WI38 (cell line): ENCODE measurements around the gene PRPS2.

Source experiments
- H3K4me3 ChIP-seq: 2 replicates; pipeline ENCODE4 v1.5.1; 2011; ENCODE audit warnings: low read depth, mild to moderate bottlenecking, control low read depth, low read length
- CTCF ChIP-seq: IDR thresholded peaks from 2 replicates; pipeline ENCODE4 v1.5.1; 2012; ENCODE audit warnings: low read depth, mild to moderate bottlenecking, control low read depth, low read length

Gene PRPS2

GRCh38 chrX:12867685-12868084 lies 76.5 kb downstream of the PRPS2 start:
- no peak for TF ChIP-seq CTCF
- no peak overlapping the region for H3K4me3 ChIP-seq

- no peak for TF ChIP-seq CTCF
- no peak overlapping the region for H3K4me3 ChIP-seq
Measured at GRCh38 chrX:12868747-12869146, 77.5 kb downstream of the PRPS2 start.

GRCh38 chrX:12871257-12871656 lies 80.0 kb downstream of the PRPS2 start:
- H3K4me3 ChIP-seq: no peak overlapping the region
- TF ChIP-seq CTCF: no peak

- no peak overlapping the region for H3K4me3 ChIP-seq
- no peak for TF ChIP-seq CTCF
Measured at GRCh38 chrX:12872741-12873140, 81.5 kb downstream of the PRPS2 start.
